ENCODE measurements around the gene GTF2H3. TPM values are rescaled to one million over a fixed set of nuclear protein-coding genes. Genes with fewer than 3 reads are reported as not detected.

GTF2H3 gene
- total RNA-seq, 4 donors from 2014 or later, result 16.2 to 23.4 (median 22.0) TPM

- DNase-seq (ENCODE audit: low spot score) (no peak), ATAC-seq (ENCODE audit: low FRiP score) (peak; percentile 89)
- TF ChIP-seq, protein P1, sequence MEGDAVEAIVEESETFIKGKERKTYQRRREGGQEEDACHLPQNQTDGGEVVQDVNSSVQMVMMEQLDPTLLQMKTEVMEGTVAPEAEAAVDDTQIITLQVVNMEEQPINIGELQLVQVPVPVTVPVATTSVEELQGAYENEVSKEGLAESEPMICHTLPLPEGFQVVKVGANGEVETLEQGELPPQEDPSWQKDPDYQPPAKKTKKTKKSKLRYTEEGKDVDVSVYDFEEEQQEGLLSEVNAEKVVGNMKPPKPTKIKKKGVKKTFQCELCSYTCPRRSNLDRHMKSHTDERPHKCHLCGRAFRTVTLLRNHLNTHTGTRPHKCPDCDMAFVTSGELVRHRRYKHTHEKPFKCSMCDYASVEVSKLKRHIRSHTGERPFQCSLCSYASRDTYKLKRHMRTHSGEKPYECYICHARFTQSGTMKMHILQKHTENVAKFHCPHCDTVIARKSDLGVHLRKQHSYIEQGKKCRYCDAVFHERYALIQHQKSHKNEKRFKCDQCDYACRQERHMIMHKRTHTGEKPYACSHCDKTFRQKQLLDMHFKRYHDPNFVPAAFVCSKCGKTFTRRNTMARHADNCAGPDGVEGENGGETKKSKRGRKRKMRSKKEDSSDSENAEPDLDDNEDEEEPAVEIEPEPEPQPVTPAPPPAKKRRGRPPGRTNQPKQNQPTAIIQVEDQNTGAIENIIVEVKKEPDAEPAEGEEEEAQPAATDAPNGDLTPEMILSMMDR (IDR thresholded peaks at IDR 0.05), result no peak
These were observed 26.5 kb downstream of the GTF2H3 start for GRCh38 chr12:123659996-123660727.

DNA sequence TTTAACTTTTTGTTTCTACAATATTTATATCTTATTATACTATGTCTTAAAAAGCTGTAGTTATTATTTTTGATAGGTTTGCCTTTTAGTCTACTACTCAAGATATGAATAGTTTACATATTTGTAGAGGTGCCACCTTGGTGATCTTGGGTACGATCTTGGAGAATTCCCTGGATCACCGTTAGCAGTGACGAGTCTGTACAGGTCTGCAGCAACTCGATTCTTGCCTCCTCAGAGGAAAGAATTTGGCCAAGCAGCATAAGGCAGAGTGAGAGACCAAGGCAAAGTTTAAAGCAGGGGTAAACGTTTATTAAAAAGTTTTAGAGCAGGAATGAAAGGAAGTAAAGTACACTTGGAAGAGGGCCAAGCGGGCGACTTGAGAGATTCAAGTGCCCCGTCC lies 34.1 kb downstream of the GTF2H3 start:
- no peak for DNase-seq (ENCODE audit: low spot score)
- TF ChIP-seq, protein P1 (IDR thresholded peaks at IDR 0.05), result no peak
- ATAC-seq (ENCODE audit: low FRiP score), result no peak

- peak; percentile 92 for DNase-seq (ENCODE audit: low spot score)
- ATAC-seq (ENCODE audit: low FRiP score), result peak; percentile 97
- TF ChIP-seq, protein P1 (IDR thresholded peaks at IDR 0.05), result no peak
These were observed 37.5 kb downstream of the GTF2H3 start, which contains the start of gene TCTN2 for GRCh38 chr12:123670882-123671728. Gene TCTN2 (plus strand): TSS chr12:123671113. CDS start chr12:123671241, 128 bp downstream.

DNA sequence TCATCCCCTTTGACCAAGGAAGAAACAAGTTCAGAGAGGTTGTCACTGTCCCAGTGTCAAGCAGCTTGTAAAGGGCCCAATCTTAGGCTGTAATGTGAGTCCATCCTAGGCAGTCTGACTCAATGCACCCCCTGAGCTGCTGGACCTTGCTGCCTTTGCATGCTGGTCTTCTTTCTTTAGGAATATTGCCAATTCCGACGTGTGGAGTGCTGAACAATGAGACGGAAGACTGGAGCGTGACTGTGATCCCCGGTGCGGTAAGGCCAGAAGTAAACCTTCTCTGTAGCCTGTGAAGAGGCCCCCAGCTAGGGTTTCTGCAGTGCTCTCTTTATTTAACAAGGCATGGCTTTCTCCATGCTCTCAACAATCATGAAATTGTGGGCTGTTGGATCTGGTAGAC lies 38.2 kb downstream of the GTF2H3 start:
- ATAC-seq (ENCODE audit: low FRiP score) (no peak), DNase-seq (ENCODE audit: low spot score) (no peak)
- TF ChIP-seq, protein P1 (IDR thresholded peaks at IDR 0.05), result no peak

GRCh38 chr12:123675436-123675835 lies 41.8 kb downstream of the GTF2H3 start:
- ATAC-seq (ENCODE audit: low FRiP score), result no peak
- TF ChIP-seq, protein P1 (IDR thresholded peaks at IDR 0.05), result no peak
- DNase-seq (ENCODE audit: low spot score), result no peak

GRCh38 chr12:123676616-123677320 lies 43.1 kb downstream of the GTF2H3 start:
- no peak for ATAC-seq (ENCODE audit: low FRiP score)
- TF ChIP-seq, protein P1 (IDR thresholded peaks at IDR 0.05), result no peak
- no peak for DNase-seq (ENCODE audit: low spot score)

Data from omental fat pad (tissue), 4 donors.